Vagina (tissue), 2 donors: Measurements from ENCODE around the gene RBFOX1.

Experiments used
- POLR2A ChIP-seq, 2 donors: fragments of 450-650 bp; IDR thresholded peaks; one replicate each; pipeline ENCODE4 v1.6.1; 2017; ENCODE audit warnings: antibody characterized with exemption in 2 of 2, mild to moderate bottlenecking in 2 of 2, moderate library complexity in 2 of 2
- POLR2AphosphoS5 ChIP-seq, 2 donors: sonication (generic); formaldehyde crosslinking; IDR thresholded peaks; one replicate each; pipeline ENCODE4 v1.9.0; 2017; ENCODE audit warnings: antibody characterized with exemption in 2 of 2, mild to moderate bottlenecking in 2 of 2, low read depth in 1 of 2; ENCODE audit not compliant: insufficient read depth in 1 of 2
- TF ChIP-seq, protein P1 (sequence below), 3 experiments: fragments of 450-650 bp in 2 of 3; fragments of 200-600 bp in 1 of 3; sonication (generic) in 1 of 3; IDR thresholded peaks; one replicate each; pipeline ENCODE4 v1.5.1; 2017 to 2019; ENCODE audit warnings: antibody characterized with exemption in 3 of 3, mild to moderate bottlenecking in 2 of 3, moderate library complexity in 2 of 3

- TF ChIP-seq, protein P1, sequence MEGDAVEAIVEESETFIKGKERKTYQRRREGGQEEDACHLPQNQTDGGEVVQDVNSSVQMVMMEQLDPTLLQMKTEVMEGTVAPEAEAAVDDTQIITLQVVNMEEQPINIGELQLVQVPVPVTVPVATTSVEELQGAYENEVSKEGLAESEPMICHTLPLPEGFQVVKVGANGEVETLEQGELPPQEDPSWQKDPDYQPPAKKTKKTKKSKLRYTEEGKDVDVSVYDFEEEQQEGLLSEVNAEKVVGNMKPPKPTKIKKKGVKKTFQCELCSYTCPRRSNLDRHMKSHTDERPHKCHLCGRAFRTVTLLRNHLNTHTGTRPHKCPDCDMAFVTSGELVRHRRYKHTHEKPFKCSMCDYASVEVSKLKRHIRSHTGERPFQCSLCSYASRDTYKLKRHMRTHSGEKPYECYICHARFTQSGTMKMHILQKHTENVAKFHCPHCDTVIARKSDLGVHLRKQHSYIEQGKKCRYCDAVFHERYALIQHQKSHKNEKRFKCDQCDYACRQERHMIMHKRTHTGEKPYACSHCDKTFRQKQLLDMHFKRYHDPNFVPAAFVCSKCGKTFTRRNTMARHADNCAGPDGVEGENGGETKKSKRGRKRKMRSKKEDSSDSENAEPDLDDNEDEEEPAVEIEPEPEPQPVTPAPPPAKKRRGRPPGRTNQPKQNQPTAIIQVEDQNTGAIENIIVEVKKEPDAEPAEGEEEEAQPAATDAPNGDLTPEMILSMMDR (IDR thresholded peaks at IDR 0.05) = no peak
- TF ChIP-seq POLR2AphosphoS5 (IDR thresholded peaks at IDR 0.05; ENCODE audit: insufficient read depth in 1 of 2, low read depth in 1 of 2) (no peak), POLR2A (IDR thresholded peaks at IDR 0.05) (no peak)
Measured at GRCh38 chr16:7492122-7492521, 159.5 kb downstream of the RBFOX1 start.
